ENCODE results near the gene KIAA1755.

- TF ChIP-seq CTCF (IDR thresholded peaks at IDR 0.05; ENCODE audit: low read depth, low read length) = no peak
- TF ChIP-seq EZH2phosphoT487 (IDR thresholded peaks at IDR 0.05; ENCODE audit: low read depth) = no peak
Observed at GRCh38 chr20:38212806-38213606, 47.5 kb downstream of the KIAA1755 start.
